C4-2B (cell line): ENCODE data around the gene LEO1.

Source experiments
- ZFX ChIP-seq: fragments of 450-650 bp; IDR thresholded peaks from 2 replicates; pipeline ENCODE4 v1.6.1; 2017
- TF ChIP-seq, protein P1 (sequence below): fragments of 450-650 bp; conservative IDR thresholded peaks from 2 replicates; pipeline ENCODE4 v1.5.1; 2017; ENCODE audit warnings: mild to moderate bottlenecking

DNA sequence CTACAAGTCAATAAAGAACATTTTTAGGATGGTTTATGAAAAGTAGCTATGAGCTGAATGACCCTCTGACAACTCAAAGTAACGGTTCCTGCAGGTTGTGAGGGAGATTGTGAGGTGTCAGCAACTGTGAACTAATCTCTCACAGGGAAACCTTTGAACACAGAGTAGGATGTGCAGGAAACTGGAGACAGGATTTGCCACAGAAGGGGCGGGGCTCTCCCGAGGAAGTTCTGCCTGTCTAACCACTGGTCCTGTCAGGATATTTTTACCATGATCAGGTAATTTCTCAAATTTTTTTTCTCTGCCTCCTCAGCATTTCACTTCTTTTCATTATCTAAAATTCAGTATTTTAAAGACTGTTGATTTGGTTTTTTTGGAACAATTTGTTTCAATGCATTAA lies 33.3 kb downstream of the LEO1 start:
- TF ChIP-seq, protein P1, sequence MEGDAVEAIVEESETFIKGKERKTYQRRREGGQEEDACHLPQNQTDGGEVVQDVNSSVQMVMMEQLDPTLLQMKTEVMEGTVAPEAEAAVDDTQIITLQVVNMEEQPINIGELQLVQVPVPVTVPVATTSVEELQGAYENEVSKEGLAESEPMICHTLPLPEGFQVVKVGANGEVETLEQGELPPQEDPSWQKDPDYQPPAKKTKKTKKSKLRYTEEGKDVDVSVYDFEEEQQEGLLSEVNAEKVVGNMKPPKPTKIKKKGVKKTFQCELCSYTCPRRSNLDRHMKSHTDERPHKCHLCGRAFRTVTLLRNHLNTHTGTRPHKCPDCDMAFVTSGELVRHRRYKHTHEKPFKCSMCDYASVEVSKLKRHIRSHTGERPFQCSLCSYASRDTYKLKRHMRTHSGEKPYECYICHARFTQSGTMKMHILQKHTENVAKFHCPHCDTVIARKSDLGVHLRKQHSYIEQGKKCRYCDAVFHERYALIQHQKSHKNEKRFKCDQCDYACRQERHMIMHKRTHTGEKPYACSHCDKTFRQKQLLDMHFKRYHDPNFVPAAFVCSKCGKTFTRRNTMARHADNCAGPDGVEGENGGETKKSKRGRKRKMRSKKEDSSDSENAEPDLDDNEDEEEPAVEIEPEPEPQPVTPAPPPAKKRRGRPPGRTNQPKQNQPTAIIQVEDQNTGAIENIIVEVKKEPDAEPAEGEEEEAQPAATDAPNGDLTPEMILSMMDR: no peak
- no peak for TF ChIP-seq ZFX
